Upper lobe of left lung (tissue), 4 donors: ENCODE results near the gene NCAM2.

ENCODE experiments used
- CTCF ChIP-seq, 6 experiments: fragments of 450-650 bp in 4 of 6; fragments of 200-600 bp in 2 of 6; sonication (generic) in 2 of 6; IDR thresholded peaks; one replicate each; pipeline ENCODE4 v1.5.1; 2016 to 2019; ENCODE audit warnings: antibody characterized with exemption in 6 of 6
- POLR2A ChIP-seq, 4 donors: fragments of 450-650 bp; IDR thresholded peaks; one replicate each; pipeline ENCODE4 v1.5.1; 2016 to 2017; ENCODE audit warnings: antibody characterized with exemption in 4 of 4, mild to moderate bottlenecking in 2 of 4
- POLR2AphosphoS5 ChIP-seq, 2 donors: sonication (generic); formaldehyde crosslinking; IDR thresholded peaks; one replicate each; pipeline ENCODE4 v1.5.1; 2017; ENCODE audit warnings: antibody characterized with exemption in 2 of 2

- TF ChIP-seq POLR2AphosphoS5 (IDR thresholded peaks at IDR 0.05) (no peak), CTCF (IDR thresholded peaks at IDR 0.05) (no peak), POLR2A (IDR thresholded peaks at IDR 0.05) (no peak)
These were observed 465.2 kb downstream of the NCAM2 start for GRCh38 chr21:21463456-21463855.
